RPMI7951 (cell line): ENCODE data around the gene PEX11A. TPM values are rescaled to one million over a fixed set of nuclear protein-coding genes. Genes with fewer than 3 reads are reported as not detected.

Experiments
- DNase-seq: peaks from one replicate; pipeline ENCODE4 v3.0.0-alpha.2; 2012; ENCODE audit warnings: low read depth
- total RNA-seq: library from RNA; depleted of rRNA; stranded (reverse); fragments of >200 nt; shearing (Covaris generic); gene quantifications from 2 replicates; pipeline ENCODE4 v1.2.3, GENCODE V29; 2014

Gene PEX11A
- total RNA-seq, 1 experiment from 2014 or later = 15.9 TPM

- DNase-seq = no peak
These were observed 14.9 kb downstream of the PEX11A start for GRCh38 chr15:89675606-89676005.

GRCh38 chr15:89674526-89674925 is 16.0 kb downstream of the PEX11A start:
- peak; percentile 40 for DNase-seq

- DNase-seq = peak; percentile 24
These were observed 17.4 kb downstream of the PEX11A start for GRCh38 chr15:89673165-89673512.

- DNase-seq = no peak
These were observed 18.1 kb downstream of the PEX11A start for GRCh38 chr15:89672221-89673164.

DNA sequence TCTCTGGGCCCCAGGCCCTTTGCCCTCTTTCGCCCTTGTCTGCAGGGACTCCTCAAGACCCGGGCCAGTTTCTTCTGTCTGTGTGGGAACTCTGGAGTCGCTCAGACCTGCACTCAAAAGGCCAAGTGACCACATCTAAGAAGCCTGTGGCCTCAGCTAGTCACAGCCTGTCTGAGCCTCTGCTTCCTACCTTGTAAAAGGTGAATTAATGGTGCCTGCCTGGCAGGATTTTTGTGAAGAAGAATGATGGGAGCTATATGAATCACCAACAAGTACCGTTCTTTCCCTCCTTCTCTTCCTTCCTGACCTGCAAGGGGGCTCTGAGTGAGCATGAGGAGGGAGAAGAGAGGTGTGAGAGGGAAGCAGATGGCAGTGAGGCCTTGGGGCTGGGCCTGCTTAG is 18.9 kb downstream of the PEX11A start:
- DNase-seq = no peak

DNA sequence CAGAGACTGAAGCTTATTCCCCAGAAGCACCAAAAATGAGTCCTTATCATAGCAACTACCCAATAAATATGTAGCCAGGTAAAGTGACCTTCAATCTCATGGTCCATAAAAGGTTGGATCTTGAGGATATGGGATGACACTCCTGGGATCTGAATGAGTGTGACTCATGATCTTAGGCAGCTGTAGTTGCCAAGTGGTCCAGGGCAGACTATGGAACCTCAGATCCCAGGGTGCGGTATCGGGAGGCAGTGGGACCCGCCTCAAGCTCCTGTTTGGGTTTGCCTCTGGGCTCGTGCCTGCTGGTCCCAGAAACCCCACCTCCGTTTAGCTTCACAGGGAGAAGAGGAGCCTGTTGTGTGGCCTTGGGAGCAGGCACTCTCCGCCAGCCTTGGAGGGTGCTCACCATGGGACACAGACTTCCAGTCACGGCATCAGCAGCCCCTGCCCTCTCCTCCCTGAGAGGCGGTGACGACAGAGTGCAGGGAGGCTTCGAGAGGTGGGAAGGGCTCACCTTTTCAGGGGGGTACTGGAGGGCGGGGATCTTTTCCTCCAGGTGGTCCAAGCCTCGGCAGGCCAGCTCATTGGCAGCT is 19.5 kb downstream of the PEX11A start:
- DNase-seq = no peak

DNA sequence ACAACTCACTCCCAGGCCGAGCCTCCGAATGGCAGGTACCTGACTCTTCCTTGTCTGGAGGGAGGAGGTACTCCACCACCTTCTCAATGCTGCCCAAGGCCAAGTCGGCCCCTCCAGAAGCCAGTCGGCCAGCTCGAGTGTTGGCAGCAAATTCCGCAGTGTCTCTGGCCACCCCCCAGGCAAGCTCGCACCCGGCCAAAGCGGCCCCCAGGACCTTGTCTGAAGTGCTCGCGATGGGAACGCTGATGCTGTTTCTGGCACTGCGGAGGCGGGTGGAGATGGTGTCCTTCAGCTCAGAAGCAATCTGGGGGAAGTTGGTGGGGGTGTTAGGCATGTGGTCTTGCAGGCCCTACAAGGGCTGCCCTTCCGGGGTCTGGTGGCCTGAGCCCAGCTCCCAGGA is 20.6 kb downstream of the PEX11A start:
- no peak for DNase-seq

GRCh38 chr15:89669309-89669865 is 21.2 kb downstream of the PEX11A start:
- DNase-seq = no peak

- DNase-seq = no peak
These were observed 22.4 kb downstream of the PEX11A start for GRCh38 chr15:89668171-89668570.

DNA sequence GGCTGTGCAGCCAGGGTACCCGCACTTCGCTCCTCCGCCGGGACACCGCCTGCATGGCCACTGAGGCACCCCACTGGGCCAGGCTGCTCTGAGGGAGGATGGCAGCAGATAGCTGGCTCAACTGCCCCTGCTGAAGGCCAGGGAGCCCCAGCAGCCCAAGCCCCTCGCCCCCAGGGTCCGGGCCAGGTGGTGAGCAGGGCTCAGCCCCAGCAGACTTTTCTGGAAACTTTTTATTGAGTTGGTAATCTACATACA is 22.9 kb downstream of the PEX11A start:
- DNase-seq = no peak

GRCh38 chr15:89666858-89667705 is 23.5 kb downstream of the PEX11A start:
- DNase-seq = no peak

DNA sequence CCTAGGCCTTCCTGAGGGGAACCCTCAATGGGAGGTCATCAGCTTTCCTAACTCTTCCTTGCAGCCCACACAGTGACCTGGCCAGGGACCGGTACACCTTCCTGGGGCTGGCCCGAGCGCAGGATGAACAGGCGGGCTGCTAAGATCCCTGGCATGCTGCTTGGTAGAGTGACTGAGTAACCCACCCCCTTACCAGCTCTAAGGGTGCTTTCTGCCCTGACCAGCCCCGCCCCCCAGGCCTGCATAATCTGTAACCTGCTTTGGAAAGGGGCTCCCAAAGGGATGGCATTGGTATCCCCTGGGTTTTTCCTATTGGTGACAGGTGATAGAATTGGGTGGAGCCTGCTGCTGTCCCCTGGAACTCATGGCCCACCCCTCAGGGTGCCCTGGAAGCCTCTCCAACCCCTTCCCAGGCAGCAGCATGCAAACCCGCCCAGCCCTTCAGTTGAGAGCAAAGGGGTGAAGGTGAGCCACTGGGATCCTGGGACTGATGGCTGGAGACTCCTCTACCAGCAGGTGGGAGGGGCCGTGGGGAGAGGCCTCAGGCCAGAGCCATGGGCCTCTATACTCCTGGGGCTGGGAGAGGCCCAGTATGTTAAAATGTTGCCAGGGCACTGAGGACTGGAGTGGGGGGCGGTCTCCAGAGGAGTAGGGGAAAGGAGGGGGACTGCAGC is 24.2 kb downstream of the PEX11A start:
- no peak for DNase-seq

GRCh38 chr15:89665449-89666181 is 24.9 kb downstream of the PEX11A start:
- DNase-seq = peak; percentile 78

DNA sequence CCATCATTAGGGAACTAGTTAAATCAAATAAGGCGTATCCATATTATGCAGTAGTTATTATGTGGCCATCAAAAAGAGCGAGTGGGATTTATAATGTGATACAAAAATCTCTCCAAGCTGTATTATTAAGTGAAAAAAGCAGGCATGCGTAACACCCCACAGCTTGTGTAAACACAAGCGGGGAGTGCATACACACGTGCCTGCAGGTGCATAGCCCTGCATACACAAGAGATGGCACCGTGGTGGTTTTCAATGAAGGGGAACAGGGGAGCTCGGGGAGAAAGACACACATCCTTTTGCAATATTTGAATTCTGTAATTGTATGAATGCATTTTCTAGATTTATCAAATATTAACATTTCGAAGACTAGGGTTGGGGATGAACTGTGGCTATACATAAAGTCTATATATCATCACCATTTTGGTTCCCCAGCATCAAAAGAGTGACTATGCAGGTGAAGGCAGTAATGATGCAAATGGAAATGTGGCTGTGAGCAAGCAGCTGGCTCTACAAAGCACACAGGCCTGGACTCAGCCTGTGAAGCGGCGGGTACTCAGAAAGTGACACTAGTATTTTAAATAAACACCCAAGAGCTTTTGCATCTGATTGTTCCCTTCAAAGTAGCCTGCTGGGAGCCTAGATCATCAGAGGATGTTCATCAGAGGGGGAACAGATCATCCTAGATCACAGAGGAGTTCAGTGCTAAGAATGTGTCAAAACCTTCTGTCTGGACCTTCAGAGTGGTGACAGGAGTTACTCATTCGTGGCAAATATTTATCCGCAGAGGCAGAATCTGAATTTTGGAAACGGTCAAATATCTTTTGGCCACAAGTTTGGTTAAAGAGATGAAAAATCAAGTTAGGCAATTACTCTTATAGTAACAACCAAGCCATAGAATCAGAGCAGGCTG is 25.9 kb downstream of the PEX11A start:
- DNase-seq = peak; percentile 20

DNA sequence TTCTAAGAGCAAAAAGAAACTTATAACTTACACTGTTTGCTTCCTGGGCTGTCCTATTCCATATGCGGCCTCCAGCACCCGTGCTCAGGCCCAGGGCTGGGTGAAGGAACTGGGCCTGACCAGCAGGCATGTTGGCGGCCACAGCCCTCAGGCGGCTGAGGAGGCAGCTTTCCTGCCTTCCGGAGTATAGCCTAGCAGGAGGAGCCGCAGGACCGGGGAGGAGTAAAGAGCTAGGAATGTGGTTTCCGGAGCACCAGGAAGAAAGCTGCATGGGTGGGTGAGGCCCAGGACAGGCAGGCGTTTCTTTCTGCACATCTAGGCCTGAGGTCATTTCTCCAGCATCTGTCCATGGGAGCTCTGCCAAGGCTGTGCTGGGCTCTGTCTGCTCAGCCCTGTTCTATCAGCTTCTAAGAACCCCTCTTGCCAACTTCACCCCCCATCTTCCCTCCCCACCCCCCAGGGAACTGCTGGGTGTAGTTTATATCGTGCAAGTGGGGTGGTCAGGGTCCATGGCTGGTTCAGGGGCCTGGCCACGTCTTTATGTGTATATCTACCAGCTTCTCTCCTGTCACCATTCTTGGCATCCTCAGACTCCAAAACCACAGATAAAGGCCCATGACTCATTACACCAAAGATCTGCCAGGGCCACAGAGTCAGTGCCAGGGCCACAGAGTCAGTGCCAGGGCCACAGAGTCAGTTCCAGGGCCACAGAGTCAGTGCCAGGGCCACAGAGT is 27.5 kb downstream of the PEX11A start:
- peak; percentile 99 for DNase-seq

DNA sequence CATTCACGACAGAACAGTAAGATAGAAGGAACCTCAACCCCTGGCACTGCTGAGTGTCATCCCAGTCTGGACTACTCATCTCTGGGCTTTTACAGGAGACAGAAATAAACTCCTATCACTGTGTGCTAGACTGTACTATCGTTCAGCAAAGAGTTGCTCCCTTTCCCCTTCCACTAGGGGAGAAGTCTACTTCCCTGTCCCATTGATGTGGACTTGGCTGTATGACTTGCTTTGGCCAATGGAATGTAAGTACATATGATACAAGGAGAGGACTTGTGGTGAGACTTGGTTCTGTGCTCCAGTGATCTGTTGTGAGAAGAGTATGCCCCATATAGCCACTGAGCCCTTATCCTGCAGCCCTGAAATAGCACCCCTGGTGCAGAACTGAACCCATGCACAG is 30.0 kb downstream of the PEX11A start:
- no peak for DNase-seq

DNA sequence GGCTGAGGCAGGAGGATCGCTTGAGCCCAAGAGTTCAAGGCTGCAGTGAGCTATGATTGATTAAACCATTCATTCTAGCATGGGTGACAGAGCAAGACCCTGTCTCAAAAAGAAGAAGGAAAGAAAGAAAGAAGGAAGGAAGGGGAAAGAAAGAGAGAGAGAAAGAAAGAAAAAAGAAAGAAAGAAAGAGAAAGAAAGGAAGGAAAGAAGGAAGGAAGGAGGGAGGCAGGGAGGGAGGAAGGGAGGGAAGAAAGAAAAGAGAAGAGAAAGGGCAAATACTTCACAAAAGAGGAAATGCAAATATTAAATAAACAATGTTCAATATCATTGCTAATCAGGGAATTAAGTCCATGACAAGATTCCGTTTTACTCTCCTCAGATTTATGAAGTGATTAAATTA is 31.3 kb downstream of the PEX11A start:
- DNase-seq = no peak

DNA sequence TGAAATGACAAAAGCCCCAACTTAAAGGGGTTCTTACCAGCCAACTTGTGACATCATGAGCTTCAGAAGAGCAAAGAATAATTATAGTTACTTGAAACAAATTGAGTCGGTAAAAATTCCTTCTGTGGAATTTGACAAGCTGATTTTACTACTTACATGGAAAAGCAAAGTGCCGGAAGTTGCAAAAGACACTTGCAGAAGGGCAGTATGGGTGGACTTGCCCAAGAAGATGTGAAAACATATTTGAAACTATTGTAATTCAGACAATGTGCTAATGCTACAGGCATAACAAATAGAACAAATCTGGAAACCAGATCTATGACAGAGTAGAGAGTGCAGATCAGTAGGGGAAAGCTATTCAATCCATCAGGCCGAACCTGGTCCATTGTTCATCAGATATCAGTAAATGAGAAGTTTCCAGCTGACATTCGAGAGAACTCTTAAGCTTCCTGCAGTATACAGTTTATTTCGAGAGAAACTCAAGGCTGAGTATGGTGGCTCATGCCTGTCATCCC is 32.8 kb downstream of the PEX11A start:
- DNase-seq = no peak
